GM23248 (cell line): ENCODE results near the gene CSRP1.

ENCODE experiments used
- EZH2 ChIP-seq: fragments of 200-600 bp; sonication (generic); IDR thresholded peaks from 2 replicates; pipeline ENCODE4 v1.6.1; 2018; ENCODE audit warnings: antibody characterized with exemption, mild to moderate bottlenecking; ENCODE audit not compliant: insufficient read depth, poor library complexity, severe bottlenecking
- EZH2phosphoT487 ChIP-seq: fragments of 200-600 bp; sonication (generic); IDR thresholded peaks from 2 replicates; pipeline ENCODE4 v1.6.1; 2018; ENCODE audit warnings: antibody characterized with exemption, moderate library complexity, mild to moderate bottlenecking, low read depth; ENCODE audit not compliant: insufficient read depth

- TF ChIP-seq EZH2 = no peak
- no peak for TF ChIP-seq EZH2phosphoT487
These were observed 39.0 kb upstream of the CSRP1 start for GRCh38 chr1:201545851-201546492.
